DMS53 treated with DMSO at 0.1 percent for 48 hours (cell line): ENCODE results near the gene SLCO2A1.

Experiments used
- DNase-seq: peaks from one replicate; lab custom pipeline; 2025; ENCODE audit not compliant: unreplicated experiment; lab: John Stamatoyannopoulos, UW

Gene SLCO2A1

DNA sequence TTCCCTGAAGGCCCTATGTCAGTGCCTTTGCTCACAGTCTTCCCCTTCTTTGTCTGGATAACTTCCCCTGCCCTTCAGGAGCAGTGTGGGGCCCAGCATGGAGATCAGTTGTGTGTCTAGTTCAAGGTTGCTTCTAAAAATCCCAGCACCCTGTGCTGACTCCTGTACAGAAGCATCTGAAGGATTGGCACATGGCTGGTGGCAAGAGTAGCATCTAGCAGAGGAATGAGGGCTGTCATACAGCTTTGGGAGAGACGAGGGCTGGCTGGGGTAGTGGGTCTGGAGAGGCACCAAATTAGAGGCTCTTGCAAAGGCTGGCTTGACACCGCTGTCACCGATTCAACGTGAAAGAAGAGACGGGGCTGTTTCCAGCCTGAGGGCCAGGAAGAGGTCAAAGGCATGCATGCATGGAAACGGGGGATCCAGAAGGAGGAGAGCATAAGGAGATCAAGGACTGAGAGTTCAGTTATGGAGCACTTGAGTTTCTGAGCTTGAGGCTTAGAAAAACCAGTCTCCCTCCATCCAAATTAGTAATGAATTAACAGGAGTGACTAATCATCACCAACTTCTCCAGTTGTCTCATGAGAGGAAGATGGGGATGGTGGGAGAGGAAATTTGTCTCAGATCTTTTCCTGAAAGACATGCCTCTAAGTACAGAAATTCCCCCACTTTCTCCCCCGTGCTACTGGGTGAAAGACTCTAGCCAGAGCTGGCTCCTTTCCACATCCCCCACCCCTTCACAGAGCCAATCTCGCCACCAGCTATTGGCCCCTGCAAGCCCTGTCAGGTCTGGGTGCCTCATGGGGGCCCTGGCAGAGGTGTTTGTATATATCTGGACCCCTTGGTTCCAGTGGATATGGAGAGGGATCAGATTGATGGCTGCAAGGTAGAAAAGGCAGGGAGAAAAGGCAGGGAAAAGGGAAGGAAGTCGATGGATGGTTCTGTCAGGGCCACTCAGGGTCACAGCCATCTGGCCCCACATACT, 45.9 kb downstream of the SLCO2A1 start:
- DNase-seq: no peak

DNA sequence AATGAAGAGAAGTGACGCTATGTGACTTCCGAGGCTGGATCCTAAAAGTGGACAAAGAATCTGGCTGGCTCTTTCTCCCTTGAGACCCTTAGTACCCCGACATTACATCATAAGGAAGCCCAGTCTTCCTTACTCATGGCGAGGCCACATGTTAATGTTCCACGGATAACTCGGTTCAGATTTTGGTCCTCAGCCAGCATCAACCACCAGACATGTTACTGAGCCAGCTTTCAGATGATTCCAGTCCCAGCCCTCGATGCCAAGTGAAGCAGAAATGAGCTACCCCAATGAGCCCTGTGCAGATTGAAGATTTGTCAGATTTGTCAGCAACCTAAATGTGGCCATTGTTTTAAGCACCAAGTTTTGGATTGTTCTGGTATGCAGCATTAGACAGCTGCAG, 46.6 kb downstream of the SLCO2A1 start:
- no peak for DNase-seq

DNA sequence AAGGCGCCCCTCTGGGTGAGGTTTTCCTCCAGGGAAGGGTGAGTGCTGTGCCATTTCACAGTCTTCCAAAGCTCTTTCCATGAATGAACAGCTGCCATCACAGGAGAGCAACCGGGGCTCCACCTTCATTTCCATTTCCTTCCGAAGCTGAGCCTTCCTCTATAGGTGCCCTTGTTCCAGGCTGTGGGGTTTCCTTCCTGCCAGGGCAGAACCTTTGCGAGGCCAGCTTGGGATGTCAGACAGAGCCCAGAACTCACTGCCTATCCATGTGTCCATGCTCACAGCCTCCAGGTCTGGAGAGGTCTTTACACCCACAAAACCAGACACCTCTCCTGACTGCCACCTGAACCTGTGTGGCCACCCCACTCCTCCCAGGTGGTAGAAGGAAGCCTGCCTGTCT, 49.2 kb downstream of the SLCO2A1 start:
- DNase-seq: no peak

DNA sequence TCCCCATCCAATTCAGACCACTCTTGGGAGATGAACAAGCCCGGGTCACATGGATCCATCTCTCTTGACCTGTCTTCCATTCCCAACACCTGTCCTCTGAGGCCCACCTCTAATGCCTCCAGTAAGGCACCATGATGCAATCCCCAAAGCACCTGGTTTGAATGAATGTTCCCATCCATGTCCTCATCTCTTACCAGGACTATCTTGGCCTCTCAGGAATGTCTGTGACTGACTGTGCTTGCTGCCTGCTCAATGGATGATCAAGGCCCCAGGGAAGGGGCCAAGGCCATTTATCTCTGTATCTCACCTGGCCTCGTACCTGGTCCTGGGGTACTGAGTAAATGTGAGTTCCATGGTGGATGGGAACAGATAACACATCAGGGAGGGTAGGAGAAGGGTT, 49.7 kb downstream of the SLCO2A1 start:
- no peak for DNase-seq

DNA sequence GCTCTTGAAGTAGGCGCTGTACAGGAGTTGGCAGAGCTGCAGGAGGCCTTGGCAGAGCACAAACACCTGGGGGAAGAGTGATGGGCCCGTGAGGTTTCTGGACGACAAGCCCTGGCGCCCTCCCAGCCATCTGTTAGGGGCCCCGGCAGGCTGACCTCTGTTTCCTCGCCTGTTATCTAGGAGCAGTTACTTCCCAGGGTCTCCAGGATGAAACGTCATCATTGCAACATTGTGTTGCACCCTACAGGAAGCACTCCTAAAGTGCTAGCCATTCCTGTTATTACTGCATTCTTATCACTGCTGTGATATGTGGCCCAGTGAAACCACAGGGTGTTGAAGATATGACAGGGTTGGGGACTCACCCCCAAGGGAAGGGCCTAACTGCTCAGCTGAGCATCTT, 50.2 kb downstream of the SLCO2A1 start:
- DNase-seq: no peak

DNA sequence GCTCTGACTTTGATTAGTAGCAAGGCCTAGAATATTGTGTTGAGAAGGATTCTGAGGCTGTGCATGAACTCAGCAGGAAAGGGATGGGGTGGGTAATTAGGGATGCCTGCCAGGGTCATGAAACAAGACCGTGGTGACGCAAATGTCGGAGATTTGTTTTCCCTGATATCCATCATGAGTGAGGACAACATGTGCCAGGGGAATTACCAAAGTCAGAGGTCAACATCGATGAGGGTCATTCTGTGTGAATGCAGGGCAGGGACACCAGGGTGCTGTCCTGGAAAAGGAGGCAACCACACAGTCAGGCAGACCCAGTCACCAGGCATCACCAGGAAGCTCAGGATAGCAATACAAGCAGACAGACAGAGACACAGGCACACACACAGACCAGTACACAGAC, 52.2 kb downstream of the SLCO2A1 start:
- DNase-seq: no peak

DNA sequence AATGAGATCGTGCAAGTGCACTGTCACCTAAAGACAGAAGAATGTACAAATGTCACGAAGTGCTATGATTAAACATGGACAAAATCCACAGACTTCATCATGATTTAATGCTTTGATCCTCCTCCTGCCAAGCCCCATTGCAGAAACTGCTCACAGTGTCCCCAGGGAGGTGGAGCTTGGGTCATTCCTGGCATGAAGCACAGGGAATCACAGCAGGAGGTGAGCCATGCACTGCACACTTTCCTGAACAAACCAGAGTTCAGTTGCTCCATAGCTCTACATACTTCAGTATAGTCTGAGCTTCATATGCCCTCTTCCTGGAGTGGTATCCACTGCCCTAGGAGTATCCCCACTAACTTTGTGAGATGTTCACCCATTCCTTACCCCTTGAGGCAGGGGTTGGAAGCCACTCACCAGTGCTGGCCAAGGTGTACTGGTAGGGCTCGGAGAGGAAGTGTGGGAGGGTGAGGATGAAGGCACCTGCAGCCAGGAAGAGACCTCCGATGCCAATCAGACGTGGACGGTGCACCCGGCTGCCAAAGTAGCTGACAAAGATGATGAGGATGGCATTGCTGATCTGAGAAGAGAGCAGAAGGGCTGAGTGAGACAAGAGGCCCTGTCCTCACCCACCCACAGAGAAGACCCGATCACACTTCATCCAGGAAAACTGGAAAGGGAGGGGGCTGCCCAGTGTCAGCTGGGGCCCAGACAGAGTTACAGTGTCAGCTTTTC, 56.3 kb downstream of the SLCO2A1 start:
- DNase-seq: no peak

DNA sequence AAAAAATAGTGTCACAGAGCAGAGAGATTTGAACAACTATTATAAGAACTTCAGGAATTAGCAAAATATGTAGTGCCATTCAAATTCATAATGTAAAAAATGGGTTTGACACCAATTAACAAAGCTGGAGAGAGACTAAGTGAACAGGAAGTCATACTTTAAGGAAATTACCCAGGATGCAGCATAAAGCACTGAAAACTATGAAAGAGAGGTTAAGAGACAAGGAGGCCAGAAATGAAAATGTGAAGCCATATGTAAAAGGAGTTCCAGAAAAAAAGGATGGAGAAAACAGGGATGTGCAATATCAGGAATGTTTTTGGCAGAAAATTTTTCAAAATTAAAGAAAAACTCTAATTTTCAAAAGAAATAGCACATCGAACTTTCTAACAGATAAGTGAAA, 57.6 kb downstream of the SLCO2A1 start:
- DNase-seq: no peak

DNA sequence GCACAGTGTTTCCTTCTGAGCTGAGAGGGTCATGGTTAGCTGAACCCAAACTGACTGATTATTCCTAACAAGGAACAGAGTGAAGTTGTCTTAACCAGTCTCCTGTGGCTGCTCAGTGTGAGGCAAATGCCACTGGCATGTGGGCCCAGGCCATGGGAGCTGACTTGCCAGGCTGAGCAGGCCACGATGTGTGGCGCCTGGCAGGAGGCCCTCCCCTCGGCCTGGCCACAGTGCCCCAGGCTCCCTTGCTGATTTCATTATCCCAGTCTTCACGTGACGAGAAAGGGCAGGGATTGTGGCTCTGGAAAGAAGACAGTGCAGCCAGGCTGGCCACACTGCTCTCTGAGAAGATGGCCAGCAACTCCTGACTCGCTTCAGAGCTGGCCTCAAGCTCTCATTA, 58.8 kb downstream of the SLCO2A1 start:
- DNase-seq: no peak

DNA sequence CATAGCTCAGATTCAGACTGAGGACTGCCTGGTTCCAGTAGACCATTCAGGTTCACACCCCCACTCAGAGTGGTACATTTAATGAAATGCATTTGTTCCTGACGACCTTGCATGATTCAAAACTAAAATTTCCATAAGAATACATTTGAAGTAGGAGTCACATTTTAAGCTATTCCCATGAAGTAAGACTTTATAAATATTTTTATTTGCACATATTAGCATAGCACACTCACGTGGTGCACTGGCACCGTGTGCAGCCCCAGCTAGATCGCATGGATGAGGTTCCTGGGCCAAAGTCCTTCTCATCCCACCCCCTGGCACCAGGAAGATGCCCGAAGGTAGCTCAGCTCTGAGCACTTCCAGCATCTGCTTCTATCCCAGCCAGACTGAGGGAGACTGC, 59.4 kb downstream of the SLCO2A1 start:
- no peak for DNase-seq

DNA sequence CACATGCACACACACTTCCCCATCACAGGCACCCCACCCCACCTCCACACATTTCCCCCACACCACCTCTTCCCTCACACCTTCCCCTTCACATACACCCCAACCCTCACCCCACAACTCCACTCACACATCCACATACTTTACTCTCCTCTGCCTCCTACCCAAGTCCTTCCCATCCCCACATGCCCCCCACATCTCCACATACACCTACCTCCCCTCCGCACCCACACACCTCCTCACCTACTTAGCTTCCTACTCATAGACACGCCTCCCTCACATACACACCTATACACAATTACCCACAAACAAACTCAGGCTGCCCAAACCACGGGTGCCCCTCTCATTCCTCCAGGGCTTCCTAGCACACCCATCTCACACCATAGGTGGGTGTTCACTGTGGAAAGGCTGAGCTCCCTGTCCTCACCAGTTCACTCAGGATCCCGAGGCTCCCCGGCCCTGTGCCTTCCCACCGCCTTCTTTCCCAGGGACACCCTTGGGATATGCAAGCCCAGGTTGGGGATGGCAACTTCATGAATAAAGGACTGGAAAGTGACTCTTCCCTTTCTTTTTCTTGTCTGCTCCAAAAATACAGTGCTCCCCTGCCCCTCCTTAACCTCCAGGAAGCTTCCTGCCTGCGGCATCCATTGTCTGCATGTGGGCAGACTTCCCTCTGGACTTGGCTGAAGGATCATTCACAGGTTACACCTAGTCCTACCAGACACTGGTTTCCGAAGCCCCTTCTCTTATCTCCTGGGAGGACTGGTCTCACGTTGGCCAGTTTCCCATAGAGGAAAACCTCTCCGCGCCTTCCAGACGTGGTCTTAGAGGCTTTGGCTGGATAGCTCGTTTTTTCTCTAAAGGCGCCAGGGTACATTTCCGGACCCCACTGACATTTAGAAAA, 61.5 kb downstream of the SLCO2A1 start:
- no peak for DNase-seq

DNA sequence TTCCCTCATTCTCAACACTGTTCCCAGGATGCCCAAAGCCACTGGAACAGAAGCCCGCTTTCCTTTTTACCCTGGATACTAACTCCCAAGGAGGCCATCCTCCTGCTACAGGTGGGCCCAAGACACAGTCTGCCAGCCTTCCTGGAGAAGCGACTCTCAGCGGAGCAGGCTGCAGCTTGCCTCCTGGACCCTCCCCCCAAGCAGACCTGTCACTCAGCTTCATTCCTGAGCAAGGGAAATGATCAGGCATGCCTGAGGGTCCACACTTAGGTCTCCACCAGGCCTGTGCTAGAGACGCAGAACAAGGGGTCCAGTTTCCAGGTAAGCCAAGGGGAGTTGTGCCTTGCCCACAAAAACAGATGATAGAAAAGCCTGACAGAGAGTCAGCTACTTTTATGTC, 62.8 kb downstream of the SLCO2A1 start:
- DNase-seq: no peak

DNA sequence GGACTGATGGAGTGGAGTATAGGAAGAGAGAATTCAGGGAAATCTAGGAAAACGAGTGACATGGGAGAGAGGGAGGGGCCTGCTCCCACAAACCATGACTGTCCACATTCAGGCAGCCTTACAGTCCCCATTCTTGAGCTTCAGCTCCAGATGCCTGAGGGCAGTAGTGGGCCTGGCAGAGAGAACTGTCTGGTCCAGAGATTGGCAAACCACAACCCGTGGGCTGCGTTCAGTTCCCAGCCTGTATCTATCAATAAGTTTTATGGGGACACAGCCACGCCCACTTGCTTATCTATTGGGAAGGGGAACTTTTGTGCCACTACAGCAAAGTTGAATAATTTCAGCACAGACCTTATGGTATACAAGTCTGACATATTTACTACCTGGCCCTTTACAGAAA, 63.8 kb downstream of the SLCO2A1 start:
- no peak for DNase-seq

DNA sequence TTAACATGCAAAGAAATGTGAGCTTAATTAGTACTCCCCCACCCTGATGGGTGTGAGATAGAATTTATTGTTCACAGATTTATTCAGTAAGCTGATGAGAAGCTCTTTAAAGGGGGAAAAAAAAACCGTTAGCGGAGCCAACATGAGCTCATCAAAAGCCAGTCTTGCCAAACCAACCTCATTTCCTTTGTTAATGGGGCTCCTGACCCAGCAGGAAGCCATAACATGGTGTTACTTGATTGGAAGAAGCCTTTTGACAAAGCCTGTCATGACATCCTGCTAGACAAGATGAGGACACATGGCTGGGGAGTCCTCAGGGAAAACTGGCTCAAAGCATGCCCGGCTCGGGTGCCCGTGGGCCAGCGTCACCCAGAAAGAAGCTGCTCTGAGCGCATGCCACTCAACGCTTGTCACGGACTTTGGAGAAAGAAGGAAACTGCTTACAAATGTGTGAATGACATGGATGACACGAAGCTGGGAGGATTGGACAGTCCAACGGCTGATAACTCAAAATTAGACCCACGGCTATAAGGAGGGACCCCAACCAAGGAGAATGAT, 64.6 kb downstream of the SLCO2A1 start:
- no peak for DNase-seq

DNA sequence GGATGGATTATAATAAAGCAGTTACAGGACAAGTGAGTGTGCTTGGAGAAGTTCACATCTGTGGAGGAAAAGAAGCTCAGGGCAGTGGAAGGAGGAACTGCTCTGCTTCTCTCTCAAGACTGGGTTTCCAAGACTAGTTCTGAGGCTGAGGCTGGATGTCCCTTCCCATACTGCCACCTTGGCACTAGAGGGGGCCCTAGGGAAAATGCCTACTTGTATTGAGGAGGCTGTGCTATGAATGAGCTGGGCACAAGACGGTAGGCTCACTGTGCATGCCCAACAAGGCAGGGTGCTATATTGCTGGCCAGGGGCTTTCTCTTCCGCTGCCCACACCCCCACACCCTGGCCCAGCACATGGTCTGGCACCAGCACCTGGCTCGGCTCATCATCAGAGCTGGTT, 65.2 kb downstream of the SLCO2A1 start:
- DNase-seq: no peak

DNA sequence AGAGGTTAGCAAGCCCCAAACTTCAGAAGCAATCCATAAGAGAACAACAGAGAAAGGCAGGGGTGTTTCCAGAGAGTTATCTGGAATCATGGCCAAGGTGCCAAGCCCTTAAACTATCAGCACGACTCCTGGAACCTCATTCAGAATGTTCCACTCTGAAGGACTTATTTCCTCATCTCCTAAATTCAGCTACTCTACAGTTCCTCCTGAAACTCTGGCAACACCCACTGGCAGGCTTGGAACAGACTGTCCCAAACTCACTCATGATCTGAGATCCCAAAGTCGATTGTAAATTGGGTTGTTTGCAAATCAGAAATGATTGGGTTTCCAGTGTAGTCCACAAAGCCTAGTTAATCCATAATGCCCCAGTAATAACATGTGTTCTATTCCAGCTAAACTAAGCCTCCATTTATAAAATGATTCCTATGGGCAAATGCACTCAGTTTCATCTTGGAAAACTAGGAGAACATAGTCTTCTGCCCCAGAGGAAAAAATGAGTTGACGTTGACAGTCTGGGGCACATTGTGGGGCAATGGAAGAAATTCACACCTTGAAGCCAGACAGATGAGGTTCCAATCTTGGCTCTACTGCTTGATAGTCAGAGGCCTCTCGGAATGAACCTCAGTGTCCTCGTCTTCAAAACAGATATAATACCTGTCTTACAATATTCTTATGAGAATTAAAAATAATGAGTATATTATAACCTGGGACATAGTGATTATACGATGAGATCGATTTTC, 65.9 kb downstream of the SLCO2A1 start:
- DNase-seq: no peak

DNA sequence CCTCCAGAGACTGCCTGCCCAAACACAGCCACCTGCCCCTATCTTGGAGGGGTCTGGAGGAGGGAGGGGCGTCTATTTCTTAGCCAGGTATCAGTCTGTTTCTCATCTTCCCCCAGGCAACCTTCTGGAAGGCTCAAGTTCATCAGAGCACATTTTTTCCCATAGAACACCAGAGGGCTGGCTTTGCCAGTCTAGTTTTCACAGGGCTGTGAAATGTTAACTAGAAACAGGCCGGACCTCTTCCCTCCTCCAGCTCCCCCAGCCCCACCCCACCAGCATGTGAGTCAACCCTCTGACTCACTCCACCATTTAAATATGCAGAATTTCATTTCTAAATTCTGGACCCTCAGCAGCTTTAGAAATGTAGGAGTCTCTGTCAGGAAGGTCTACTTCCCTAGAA, 66.9 kb downstream of the SLCO2A1 start:
- no peak for DNase-seq

DNA sequence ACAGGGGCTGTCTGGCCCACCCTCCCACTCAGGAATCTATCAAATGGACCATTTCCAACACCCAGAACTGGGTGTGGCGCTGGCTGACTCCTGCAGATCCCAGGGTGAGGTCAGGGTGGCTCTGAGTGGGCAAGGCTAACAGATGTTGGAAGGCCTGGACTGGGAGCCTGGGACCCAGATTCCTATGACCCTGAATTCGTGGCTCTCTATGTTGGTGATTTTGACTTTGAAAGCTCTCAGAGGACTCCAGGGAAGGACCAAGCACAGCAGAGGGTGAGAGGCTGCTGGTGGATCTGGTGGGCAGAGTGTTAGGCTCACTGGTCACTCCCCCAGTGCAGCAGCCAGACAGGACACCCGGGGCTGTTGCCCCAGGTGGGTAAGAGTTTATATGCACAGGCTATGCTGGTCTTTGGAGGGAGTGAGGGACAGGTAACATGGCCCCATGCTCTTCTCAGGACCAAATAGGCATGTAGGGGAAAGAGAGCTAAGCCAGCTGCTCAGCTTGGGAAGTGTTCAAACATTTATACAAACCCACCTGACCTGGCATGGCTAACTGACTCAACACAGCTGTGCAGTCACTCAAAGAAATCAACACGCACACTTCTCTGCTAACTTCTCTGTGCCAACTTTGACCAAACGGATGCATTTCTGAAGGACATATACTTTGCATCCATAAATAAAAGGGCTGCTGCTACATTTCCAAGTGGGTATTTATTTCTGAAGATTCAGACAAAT, 71.5 kb downstream of the SLCO2A1 start:
- DNase-seq: no peak

DNA sequence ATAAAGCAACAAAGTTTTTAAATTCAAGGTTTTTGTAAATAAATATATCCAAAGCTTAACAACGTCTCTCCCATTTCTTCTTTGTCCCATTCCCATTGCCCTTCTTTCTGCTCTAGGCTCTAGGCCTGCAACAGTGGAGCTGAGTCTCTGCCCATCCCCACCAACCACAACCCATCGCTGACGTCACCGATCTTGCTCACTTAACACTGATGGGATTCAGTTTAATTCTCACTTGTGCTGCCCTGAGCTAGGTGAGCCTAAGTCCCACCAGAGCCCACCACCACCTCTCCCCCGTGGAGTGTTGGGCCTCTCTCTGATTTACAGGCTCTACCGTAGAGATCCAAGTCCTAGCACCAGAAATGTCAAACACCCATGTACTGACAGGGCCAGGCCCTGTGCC, 72.7 kb downstream of the SLCO2A1 start:
- no peak for DNase-seq

DNA sequence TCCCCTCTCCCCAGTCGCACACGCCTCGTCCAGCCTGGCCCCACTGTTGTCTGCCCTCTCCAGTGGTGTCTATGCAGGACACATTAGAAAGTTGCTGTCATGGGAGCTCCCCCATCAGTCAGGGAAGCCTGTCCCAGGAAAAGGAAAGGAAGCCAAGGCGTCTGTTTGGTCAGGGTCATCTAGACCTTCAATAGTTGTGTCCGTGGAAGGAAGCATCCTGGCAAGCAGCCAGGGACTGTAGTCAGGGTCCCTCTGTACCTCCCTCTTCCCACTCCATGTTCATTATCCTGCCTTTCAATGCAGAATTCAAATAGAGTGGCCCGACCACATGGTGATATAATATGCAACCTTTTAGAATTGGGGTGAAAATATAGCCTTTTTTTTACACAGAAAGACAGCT, 73.4 kb downstream of the SLCO2A1 start:
- DNase-seq: no peak
